Fibroblast of the aortic adventitia (primary cell): ENCODE results near the gene CXorf49. TPM values are rescaled to one million over a fixed set of nuclear protein-coding genes. Genes with fewer than 3 reads are reported as not detected.
"Not testable (repeated sequence)": the region's sequence is repeated elsewhere in the genome, so short reads cannot be mapped to it uniquely, and the experiment has no call there.

Experiments used
- DNase-seq: peaks from one replicate; pipeline ENCODE4 v3.0.0-alpha.2; 2010; ENCODE audit warnings: low read depth
- H3K4me3 ChIP-seq: 2 replicates; pipeline ENCODE4 v1.5.1; 2011; ENCODE audit warnings: low read depth, mild to moderate bottlenecking, control low read depth, low read length, moderate library complexity
- total RNA-seq: library from RNA; depleted of rRNA; stranded (reverse); fragments of >200 nt; gene quantifications from 2 replicates; pipeline ENCODE4 v1.2.3, GENCODE V29; 2012; ENCODE audit warnings: low replicate concordance

The CXorf49 gene
- not detected in 2 replicates for total RNA-seq

DNA sequence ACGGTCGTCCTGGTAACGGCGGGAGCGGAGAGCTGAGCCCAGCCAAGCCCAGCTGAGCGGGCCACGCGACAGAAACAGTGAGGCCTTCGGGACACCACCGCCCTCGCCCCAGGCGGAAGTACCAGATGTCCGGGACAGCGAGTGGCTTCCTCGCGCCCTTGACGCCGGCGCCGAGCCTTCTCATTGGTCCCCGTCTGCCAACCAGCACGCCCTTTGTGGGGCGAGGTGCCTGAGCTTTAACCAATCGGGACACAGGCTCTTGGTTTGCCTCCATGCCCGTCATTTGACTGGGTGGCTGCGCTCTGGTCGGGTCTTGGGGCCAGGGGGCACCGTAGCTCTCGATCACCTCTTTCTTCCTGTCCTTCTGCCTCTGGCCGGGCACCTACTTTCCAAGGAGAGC lies at the start of gene CXorf49:
Gene CXorf49, minus strand, starts transcription at position 101 of the 400 bp plus-strand sequence. CDS start 134 bp downstream, outside the sequence.
- DNase-seq, H3K4me3 ChIP-seq: not testable (repeated sequence)

DNA sequence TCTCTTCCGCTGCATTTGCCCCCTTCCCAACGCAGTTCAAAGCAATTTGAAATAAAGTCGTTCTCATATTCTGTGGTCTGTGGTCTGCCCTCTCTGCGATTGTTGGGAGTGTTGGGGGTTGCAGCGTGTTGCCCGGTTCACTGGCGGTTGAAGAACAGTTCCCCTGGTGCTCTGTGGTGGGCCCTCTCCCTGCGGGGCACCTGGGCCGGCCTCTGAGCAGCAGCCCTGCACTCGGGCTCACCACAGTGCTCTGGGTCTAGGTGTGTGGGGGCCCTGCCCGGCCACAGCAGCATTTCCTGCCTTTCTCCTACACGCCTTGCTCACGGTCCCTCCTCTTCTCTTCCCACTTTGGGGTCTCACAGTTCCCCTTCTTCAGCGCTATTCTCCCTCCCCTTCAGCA lies 49.0 kb upstream of the CXorf49 start:
- DNase-seq, H3K4me3 ChIP-seq: not testable (repeated sequence)

DNA sequence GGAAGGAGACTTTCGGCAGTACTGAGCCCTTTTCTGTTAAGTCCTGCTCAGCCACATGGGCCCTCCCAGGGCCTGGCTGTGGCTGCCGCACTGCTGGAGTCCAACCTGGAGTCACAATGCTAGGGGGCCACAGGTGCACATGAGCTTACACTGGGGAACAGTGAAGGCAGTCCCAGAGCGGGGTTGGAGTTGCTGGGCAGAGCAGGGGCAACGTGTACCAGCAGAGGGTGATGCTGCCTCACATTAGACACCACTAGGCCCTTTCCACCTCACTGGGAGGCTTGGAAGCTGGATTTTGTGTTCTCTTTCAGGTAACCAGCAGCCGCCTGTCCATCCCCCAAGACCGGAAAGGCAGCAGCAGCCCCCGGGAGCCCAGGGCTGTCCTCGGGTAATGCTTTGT lies 47.5 kb upstream of the CXorf49 start:
- DNase-seq, H3K4me3 ChIP-seq: not testable (repeated sequence)

DNA sequence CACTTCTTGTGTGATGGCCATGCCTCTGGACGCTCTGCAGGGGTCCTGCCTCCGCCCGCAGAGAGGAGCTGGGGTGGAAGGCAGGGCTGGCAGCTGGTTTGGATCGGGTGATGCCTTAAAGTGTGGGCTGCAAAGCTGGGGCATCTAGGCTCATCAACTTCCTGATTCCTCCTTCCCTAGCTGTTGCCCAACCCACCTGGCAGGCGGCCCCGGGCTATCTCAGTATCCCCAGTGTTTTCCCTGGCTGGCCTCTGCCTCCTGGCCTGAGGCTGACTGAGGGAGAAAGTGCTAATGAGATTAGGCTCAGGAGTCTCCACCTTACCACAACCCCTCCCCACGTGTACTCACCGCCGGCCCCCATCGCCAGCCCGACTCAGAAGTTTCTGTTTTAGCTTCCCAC lies 46.7 kb upstream of the CXorf49 start:
- DNase-seq, H3K4me3 ChIP-seq: not testable (repeated sequence)

DNA sequence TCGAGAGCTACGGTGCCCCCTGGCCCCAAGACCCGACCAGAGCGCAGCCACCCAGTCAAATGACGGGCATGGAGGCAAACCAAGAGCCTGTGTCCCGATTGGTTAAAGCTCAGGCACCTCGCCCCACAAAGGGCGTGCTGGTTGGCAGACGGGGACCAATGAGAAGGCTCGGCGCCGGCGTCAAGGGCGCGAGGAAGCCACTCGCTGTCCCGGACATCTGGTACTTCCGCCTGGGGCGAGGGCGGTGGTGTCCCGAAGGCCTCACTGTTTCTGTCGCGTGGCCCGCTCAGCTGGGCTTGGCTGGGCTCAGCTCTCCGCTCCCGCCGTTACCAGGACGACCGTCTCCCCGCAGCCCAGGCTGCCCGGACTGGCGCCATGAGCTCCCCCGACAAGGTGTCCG lies 45.0 kb upstream of the CXorf49 start, which contains the start of gene CXorf49B:
Gene CXorf49B, plus strand, starts transcription at position 301 of the 400 bp plus-strand sequence. Its CDS starts 75 bp downstream, at position 376.
- H3K4me3 ChIP-seq, DNase-seq: not testable (repeated sequence)

DNA sequence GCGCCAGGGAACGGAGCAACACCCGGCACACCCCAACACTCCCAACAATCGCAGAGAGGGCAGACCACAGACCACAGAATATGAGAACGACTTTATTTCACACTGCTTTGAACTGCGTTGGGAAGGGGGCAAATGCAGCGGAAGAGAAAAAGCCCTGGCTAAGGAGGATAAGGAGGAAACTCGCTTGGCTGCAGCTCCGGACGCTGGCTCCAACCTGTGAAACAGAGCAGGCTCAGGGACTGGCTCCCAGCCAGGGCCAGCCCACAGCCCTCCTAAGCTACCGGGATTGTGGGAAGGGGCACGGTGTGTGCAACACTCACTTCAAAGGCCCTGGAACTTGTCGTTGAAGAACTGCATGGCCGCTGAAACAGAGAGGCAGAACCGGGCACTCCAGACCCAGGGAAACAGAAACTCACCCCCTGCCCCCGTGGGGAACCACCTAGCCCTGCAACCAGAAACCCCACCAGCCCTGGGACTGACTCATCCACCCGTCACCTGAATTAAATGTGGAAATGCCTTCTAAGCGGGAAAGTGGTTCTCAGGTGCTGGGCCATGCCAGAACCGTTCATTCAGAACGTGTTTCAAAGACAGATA lies 42.7 kb upstream of the CXorf49 start:
- not testable (repeated sequence) for DNase-seq, H3K4me3 ChIP-seq

DNA sequence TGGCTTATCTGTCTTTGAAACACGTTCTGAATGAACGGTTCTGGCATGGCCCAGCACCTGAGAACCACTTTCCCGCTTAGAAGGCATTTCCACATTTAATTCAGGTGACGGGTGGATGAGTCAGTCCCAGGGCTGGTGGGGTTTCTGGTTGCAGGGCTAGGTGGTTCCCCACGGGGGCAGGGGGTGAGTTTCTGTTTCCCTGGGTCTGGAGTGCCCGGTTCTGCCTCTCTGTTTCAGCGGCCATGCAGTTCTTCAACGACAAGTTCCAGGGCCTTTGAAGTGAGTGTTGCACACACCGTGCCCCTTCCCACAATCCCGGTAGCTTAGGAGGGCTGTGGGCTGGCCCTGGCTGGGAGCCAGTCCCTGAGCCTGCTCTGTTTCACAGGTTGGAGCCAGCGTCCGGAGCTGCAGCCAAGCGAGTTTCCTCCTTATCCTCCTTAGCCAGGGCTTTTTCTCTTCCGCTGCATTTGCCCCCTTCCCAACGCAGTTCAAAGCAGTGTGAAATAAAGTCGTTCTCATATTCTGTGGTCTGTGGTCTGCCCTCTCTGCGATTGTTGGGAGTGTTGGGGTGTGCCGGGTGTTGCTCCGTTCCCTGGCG lies 2.3 kb upstream of the CXorf49 start:
- not testable (repeated sequence) for DNase-seq, H3K4me3 ChIP-seq

DNA sequence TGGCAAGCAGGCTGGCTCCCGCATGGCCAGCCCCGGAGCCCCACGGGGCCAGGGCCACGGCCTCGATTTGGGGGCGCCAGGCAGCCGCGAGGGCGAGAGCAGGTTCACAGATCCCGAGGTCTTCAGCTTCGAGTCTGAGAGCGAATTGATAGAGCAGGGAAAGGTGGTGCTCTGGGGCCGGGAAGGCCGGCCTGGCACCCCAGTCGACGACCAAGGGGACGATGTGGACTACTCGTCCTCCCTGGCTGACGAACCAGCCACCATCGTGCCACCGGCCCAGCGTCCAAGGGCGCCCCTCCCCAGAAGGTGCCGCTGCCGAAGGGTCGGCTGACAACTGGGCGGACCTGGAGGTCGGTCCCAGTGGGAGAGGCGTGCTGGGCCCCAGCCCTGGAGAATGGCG lies 1.1 kb upstream of the CXorf49 start:
- not testable (repeated sequence) for H3K4me3 ChIP-seq, DNase-seq

DNA sequence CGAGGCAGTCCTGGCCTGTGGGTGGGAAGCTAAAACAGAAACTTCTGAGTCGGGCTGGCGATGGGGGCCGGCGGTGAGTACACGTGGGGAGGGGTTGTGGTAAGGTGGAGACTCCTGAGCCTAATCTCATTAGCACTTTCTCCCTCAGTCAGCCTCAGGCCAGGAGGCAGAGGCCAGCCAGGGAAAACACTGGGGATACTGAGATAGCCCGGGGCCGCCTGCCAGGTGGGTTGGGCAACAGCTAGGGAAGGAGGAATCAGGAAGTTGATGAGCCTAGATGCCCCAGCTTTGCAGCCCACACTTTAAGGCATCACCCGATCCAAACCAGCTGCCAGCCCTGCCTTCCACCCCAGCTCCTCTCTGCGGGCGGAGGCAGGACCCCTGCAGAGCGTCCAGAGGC lies 1.8 kb downstream of the CXorf49 start:
- not testable (repeated sequence) for H3K4me3 ChIP-seq, DNase-seq

DNA sequence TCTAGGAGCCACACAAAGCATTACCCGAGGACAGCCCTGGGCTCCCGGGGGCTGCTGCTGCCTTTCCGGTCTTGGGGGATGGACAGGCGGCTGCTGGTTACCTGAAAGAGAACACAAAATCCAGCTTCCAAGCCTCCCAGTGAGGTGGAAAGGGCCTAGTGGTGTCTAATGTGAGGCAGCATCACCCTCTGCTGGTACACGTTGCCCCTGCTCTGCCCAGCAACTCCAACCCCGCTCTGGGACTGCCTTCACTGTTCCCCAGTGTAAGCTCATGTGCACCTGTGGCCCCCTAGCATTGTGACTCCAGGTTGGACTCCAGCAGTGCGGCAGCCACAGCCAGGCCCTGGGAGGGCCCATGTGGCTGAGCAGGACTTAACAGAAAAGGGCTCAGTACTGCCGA lies 2.5 kb downstream of the CXorf49 start:
- DNase-seq, H3K4me3 ChIP-seq: not testable (repeated sequence)

DNA sequence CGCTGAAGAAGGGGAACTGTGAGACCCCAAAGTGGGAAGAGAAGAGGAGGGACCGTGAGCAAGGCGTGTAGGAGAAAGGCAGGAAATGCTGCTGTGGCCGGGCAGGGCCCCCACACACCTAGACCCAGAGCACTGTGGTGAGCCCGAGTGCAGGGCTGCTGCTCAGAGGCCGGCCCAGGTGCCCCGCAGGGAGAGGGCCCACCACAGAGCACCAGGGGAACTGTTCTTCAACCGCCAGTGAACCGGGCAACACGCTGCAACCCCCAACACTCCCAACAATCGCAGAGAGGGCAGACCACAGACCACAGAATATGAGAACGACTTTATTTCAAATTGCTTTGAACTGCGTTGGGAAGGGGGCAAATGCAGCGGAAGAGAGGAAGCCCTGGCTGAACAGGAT lies 4.0 kb downstream of the CXorf49 start:
- not testable (repeated sequence) for H3K4me3 ChIP-seq, DNase-seq

DNA sequence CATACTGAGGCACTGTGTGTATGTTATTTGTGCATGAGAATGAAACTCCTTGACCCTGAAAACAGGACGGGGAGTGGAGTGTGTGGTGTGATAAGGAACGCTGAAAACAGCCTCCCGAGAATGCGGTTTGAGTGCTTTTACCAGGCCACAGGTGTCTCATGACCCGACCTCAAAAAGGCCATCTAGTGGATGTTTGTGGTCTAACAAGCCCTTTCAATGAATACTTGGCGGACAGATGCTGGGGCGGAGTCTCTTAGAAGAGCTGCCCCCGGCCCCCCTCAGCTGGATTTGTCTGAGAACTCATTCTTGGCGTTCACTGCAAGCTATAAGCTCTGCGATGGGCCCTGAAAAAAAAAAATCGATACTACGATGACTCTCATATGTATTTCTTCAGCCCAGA lies 15.2 kb downstream of the CXorf49 start:
- H3K4me3 ChIP-seq, DNase-seq: not testable (repeated sequence)

DNA sequence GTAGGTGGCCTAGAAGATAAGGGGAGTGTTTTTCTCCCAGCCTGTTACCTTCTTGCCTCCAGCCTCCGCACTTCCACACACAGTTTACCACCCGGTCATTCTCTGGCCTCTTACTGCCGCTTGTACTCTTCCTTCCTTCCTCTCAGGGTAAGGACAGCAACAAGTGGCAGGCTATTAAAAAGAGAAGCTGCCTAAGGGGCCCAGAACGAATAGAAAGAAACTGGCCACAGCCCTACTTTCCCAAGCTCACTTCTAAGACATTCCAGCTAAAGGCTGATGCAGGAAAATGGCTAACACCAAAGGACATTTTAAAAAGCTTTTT lies 19.1 kb downstream of the CXorf49 start:
- DNase-seq, H3K4me3 ChIP-seq: not testable (repeated sequence)

DNA sequence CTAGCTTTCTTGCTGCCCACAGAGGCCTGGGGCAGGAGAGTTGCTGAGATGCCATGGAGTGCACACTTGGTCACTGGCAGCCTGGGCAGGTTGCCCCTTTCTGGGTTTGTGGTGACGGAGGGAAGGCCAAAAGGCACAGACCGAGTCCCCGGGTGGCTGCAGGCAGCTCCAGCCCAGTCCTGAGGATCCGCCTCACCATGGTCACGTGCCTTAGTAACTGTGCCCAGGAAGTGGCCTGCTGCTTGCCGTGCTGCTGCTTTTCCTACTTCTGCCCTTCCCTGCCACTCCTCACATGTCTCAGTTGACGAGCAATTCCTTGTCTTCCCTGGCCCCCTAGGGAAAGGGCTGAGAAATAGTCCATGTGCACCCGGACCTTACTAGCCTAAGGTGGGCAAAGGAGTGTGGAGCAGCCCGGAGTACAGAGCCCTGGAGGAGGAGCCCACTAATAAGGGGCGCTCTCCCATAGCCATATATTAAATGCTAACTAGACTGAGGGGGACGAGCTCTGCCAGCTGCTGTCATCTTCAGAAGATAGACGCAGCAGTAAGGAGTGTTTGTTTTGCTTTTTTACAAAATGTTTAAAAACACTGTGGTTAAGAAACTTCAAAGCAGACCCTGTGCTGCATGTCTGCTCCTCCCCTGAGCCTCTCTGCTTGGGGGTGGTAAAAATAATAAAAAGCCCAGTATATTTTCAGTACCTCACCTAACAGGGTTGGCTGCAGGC lies 19.6 kb downstream of the CXorf49 start:
- not testable (repeated sequence) for H3K4me3 ChIP-seq, DNase-seq

DNA sequence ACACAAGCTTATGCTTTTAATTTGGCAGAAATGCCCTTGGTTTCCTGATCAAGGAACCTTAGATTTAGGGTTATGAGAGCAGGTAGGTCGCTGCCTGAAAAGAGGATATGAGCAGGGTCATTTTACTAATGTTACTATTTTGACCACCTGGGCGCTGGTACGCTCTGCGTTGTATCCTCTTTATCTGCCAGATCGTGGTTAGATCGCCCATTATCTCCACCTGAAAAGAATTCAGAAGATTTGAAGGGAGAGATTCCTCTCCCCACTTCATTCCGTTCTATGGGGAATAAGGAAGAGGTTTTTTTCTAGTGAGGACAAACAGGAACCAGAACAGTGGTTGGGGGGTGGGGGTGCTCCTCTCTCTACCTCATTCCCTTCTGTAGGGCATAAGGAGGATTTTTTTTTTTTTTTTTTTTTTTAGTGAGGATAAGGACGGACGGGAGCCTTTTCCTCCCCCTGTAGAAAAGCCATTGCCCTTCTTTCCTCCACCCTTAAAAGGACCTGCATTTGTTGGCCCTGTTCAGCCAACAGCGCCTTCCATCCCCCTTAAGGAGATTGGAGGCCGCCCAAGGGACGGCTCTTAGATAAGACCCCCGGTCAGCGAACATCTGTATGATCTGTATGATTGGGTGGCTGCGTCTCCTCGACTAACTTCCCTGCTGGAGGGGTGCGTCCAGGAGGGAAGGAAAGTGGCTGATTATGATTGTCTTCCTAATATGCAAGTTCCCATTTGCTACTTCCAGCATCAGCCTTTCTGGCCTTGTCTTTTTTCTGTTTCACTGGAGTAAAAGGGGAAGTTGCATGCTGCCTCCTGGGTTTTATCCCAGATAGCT lies 20.4 kb downstream of the CXorf49 start:
- H3K4me3 ChIP-seq, DNase-seq: not testable (repeated sequence)

DNA sequence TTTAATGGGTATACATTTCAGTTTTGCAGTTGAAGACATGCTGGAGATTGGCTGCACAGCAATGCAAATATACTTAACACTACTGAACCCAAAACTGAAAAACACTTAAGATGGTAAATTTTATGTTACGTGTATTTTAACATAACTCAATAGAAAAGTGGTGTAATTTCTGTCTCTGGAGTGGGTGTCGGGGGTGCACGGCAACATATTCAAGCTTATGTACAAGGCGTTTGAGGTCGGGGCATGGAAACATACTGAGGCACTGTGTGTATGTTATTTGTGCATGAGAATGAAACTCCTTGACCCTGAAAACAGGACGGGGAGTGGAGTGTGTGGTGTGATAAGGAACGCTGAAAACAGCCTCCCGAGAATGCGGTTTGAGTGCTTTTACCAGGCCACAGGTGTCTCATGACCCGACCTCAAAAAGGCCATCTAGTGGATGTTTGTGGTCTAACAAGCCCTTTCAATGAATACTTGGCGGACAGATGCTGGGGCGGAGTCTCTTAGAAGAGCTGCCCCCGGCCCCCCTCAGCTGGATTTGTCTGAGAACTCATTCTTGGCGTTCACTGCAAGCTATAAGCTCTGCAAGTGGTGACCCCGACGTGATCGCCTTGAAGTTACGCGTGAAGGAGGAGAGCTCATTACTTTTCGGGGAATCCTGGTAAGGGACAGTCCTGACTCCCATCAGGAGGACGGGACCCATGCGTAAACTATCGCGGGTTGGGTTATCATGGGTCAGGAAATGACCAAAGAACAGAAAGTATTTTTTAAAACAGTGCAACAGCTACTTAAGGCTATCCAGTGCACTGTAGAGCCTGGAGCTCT lies 21.2 kb downstream of the CXorf49 start:
- DNase-seq, H3K4me3 ChIP-seq: not testable (repeated sequence)
